ENCODE results near the gene TMIGD3.

The TMIGD3 gene

DNA sequence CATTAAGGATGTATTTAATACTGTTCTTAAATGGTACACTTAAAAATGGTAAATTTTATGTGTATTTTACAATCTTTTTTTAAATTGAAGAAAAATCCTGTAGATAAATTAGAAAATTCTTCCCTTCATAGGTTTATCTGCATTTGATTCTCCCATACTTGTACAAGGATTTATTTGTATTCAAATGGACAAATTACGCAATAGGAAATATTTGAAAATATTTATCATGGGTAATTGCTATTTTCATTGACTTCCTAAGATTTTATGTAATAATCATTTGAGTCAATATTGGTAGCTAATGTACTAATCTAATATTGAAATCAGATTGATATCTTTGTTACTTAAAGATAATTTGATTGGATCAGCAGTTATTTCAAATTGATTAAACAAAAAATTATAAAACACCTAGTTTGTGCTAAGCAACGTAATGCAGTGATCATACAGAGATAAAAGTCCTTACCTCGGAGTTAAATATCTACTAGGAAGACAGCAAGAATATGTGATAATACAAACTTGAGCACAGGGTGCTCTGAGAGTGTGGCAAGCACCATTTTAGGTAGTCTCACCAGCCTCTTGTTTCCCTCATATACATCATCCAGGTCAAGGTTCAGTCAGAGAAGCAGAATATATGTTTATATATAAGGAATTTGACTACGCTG, 40.9 kb downstream of the TMIGD3 start:
- DNase-seq (ENCODE audit: low read depth), result no peak
- H3K4me3 ChIP-seq (ENCODE audit: low read length), result no peak overlapping the region
- TF ChIP-seq, protein P1, sequence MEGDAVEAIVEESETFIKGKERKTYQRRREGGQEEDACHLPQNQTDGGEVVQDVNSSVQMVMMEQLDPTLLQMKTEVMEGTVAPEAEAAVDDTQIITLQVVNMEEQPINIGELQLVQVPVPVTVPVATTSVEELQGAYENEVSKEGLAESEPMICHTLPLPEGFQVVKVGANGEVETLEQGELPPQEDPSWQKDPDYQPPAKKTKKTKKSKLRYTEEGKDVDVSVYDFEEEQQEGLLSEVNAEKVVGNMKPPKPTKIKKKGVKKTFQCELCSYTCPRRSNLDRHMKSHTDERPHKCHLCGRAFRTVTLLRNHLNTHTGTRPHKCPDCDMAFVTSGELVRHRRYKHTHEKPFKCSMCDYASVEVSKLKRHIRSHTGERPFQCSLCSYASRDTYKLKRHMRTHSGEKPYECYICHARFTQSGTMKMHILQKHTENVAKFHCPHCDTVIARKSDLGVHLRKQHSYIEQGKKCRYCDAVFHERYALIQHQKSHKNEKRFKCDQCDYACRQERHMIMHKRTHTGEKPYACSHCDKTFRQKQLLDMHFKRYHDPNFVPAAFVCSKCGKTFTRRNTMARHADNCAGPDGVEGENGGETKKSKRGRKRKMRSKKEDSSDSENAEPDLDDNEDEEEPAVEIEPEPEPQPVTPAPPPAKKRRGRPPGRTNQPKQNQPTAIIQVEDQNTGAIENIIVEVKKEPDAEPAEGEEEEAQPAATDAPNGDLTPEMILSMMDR (conservative IDR thresholded peaks at IDR 0.05; ENCODE audit: low read depth, low read length), result no peak

DNA sequence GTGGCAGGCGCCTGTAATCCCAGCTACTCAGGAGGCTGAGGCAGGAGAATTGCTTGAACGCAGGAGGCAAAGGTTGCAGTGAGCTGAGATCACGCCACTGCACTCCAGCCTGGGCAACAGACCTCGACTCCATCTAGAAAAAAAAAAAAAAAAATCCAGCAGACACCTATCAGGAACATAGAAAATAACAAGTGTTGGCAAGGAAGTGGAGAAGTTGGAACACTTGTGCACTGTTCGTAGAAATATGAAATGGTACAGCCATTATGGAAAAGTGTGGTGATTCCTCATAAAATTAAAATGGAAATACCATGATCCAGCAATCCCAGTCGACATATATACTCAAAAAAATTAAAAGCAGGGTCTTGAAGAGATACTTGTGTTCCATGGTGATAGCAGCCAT, 41.7 kb downstream of the TMIGD3 start:
- no peak overlapping the region for H3K4me3 ChIP-seq (ENCODE audit: low read length)
- TF ChIP-seq, protein P1 (conservative IDR thresholded peaks at IDR 0.05; ENCODE audit: low read depth, low read length), result no peak
- no peak for DNase-seq (ENCODE audit: low read depth)

DNA sequence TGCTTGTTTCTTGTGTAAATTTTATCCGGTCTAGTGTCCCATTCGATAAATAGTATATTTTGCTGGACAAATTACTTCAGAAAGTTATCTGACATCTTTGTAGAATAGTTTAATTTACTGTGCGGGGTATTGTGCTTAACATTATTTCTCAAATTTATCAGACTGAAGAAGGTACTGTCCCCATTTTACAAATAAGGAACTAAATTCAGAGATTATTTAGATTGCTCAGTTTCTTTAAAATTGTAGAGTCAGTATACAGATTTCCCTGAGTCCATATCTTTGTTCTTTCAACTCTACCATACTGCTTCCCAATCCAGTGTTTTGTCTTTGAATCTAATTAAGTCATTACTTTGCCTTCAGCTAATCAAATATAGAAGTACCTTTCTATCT, 47.8 kb downstream of the TMIGD3 start:
- TF ChIP-seq, protein P1 (conservative IDR thresholded peaks at IDR 0.05; ENCODE audit: low read depth, low read length), result no peak
- DNase-seq (ENCODE audit: low read depth), result no peak
- H3K4me3 ChIP-seq (ENCODE audit: low read length), result no peak overlapping the region

DNA sequence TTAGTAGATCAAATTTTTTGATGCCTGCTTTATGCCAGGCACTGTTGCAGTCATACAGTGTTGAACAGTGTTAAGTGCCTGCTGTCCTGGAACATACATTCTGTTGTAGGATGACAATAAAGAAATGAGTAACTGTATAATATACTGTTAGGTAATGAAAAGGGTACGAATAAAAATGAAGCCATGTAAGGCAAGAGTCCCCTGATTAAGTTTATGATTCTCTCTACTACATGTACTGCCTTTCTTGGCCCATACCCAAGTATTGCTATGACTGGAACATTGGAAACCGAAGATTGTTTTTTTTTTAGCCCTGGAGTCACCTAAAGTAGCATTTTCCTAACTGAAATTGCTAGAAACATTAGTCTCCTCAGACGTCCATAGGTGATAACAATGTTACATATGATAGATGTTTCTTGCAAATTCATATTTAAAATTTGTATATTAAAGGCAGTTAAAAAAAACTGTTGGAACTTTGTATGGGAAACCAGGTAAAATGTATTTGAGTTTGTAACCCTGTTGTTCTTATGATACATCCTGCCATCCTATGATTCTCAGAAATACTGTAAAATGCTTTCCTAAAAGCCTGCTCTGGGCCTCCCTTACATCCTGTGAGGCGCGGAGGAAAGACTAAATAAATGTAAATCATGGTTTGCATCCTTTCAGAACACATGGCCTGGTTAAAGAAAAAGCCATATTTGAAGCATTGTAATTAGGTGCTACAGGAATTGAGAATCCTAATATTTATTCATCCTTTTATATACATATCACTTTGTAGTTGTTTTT, 48.4 kb downstream of the TMIGD3 start:
- no peak for DNase-seq (ENCODE audit: low read depth)
- TF ChIP-seq, protein P1 (conservative IDR thresholded peaks at IDR 0.05; ENCODE audit: low read depth, low read length), result no peak
- no peak overlapping the region for H3K4me3 ChIP-seq (ENCODE audit: low read length)

DNA sequence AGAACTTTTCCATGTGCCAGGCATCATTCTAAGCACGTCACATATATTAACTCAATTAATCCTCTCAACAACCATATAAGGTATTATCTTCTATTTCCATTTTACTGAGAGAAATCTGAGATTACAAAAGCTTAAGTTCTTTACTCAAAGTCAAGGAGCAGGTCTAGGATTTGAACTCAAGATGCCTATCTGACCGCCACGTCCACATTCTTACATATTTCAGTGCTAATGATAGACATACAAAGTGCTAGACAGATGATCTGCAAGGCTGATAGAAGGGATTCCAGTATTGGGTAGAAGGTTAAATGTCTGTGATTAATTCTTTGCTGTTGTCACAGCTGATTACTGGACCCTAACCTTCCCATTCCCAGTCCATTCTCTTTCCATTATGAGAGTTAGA, 49.7 kb downstream of the TMIGD3 start:
- TF ChIP-seq, protein P1 (conservative IDR thresholded peaks at IDR 0.05; ENCODE audit: low read depth, low read length), result no peak
- H3K4me3 ChIP-seq (ENCODE audit: low read length), result no peak overlapping the region
- no peak for DNase-seq (ENCODE audit: low read depth)

DNA sequence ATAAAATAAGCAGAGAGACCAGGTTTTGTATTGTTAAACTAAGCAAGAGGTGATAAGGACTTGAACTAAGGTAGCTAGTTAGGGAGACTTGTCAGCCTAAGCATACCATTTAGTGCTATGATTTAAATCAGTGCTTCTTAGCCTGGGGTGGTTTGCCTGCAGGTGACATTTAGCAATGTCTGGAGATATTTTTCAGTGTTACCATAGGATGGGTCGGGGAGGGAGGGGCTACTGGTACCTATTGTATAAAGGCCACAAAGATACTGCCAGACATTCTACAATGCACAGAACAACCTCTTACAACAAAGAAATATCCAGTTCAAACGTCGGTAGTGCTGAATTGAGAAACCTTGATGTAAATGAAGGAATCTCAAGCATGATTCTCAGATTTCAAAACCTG, 50.9 kb downstream of the TMIGD3 start:
- no peak for DNase-seq (ENCODE audit: low read depth)
- no peak overlapping the region for H3K4me3 ChIP-seq (ENCODE audit: low read length)
- TF ChIP-seq, protein P1 (conservative IDR thresholded peaks at IDR 0.05; ENCODE audit: low read depth, low read length), result no peak

DNA sequence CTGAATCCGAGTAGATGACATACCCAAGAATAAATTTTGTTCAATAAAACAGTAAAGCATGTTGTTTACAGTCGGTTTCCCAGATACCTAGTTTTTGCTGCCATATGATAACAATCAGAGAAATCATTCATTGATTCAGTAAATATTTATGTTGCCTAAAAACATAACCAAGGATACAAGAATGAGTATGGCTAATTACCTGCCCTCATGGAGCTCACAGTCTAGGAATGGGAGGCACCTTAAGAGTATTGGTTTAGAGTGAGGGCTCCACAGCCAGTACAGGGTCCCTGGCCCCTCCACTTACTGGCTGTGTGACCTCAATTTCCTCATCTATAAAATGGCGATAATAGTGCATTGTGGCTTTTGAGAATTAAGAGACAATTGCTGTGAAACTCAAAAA, 53.2 kb downstream of the TMIGD3 start:
- TF ChIP-seq, protein P1 (conservative IDR thresholded peaks at IDR 0.05; ENCODE audit: low read depth, low read length), result no peak
- peak overlapping the region; percentile 100 for H3K4me3 ChIP-seq (ENCODE audit: low read length)
- no peak for DNase-seq (ENCODE audit: low read depth)

Data from retinal pigment epithelial cell (primary cell).